Stimulated activated effector memory CD8-positive, alpha-beta T cell treated with anti-CD3 and anti-CD28 coated beads, Interleukin-12 subunit alpha, Interleukin-12 subunit beta, amount 100 ng/mL, for 72 hours (primary cell): ENCODE data around the gene HERPUD1.
A peak's percentile ranks its signal among the peaks of the same experiment; 100 is the strongest.
"Not testable (repeated sequence)": the region's sequence is repeated elsewhere in the genome, so short reads cannot be mapped to it uniquely, and the experiment has no call there.

ENCODE experiments used
- ATAC-seq: fragments of 150-1000 bp; cut with Tn5 transposase; 2 replicates; pipeline ENCODE4 v1.10.0; 2021
- DNase-seq, 2 donors: peaks; one replicate each; pipeline ENCODE4 v3.0.0; 2021 to 2022; ENCODE audit warnings: low spot score in 2 of 2
- H3K27ac Mint-ChIP-seq: one replicate; pipeline ENCODE4 v1.8.0; 2022; ENCODE audit warnings: mild to moderate bottlenecking, mixed read lengths
- H3K36me3 Mint-ChIP-seq: one replicate; pipeline ENCODE4 v1.8.0; 2022; ENCODE audit warnings: mild to moderate bottlenecking, mixed read lengths
- H3K4me1 Mint-ChIP-seq: one replicate; pipeline ENCODE4 v1.8.0; 2022; ENCODE audit warnings: mixed read lengths
- H3K4me3 Mint-ChIP-seq: one replicate; pipeline ENCODE4 v1.8.0; 2022; ENCODE audit warnings: mild to moderate bottlenecking, mixed read lengths
- H3K9me3 Mint-ChIP-seq: one replicate; pipeline ENCODE4 v1.8.0; 2022; ENCODE audit warnings: mixed read lengths

Gene HERPUD1, protein sequence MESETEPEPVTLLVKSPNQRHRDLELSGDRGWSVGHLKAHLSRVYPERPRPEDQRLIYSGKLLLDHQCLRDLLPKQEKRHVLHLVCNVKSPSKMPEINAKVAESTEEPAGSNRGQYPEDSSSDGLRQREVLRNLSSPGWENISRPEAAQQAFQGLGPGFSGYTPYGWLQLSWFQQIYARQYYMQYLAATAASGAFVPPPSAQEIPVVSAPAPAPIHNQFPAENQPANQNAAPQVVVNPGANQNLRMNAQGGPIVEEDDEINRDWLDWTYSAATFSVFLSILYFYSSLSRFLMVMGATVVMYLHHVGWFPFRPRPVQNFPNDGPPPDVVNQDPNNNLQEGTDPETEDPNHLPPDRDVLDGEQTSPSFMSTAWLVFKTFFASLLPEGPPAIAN

DNA sequence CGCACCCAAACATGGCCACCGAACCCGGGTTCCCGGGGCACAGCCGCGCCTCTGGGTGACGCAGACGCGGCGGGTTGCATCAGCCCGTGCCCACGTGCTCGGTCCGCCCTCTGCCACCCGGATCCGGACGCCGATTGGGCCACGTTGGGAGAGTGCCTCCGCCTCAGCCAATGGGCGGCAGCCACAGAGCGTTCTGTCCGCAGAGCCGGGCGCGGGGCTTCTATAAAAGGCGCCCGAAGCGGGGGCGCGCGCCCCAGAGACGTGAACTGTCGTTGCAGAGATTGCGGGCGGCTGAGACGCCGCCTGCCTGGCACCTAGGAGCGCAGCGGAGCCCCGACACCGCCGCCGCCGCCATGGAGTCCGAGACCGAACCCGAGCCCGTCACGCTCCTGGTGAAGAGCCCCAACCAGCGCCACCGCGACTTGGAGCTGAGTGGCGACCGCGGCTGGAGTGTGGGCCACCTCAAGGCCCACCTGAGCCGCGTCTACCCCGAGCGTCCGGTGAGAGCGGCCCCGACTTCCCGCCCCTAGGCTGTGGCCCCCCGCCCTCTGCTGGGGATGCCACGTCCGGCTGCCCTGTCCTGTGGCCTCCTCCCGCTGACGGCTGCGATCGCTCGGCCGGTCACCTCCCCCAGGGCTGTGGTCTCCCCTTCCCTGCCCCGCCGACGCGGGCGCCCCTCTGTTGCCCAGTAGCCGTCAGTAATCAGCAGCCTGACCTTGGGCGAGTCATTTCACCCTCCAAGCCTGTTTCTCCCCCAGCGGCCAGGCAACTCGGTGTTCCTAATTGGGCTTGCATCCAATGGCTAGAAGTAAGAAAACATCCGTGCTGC, at the start of gene HERPUD1:
TSS of gene HERPUD1 (plus strand) at position 251 of the 829 bp plus-strand sequence. CDS start at position 354, 103 bp downstream.
- H3K4me3 Mint-ChIP-seq, result peak within 1 kb of the TSS; percentile 99
- peak within 1 kb of the TSS; percentile 100 for H3K27ac Mint-ChIP-seq
- DNase-seq (peak; percentile 98 to 99), ATAC-seq (peak; percentile 95)
- peaks cover 60% of the 10 kb centered on the region for H3K36me3 Mint-ChIP-seq
- no peaks in the 10 kb centered on the region for H3K9me3 Mint-ChIP-seq
- H3K4me1 Mint-ChIP-seq, result peaks cover 45% of the 10 kb centered on the region

DNA sequence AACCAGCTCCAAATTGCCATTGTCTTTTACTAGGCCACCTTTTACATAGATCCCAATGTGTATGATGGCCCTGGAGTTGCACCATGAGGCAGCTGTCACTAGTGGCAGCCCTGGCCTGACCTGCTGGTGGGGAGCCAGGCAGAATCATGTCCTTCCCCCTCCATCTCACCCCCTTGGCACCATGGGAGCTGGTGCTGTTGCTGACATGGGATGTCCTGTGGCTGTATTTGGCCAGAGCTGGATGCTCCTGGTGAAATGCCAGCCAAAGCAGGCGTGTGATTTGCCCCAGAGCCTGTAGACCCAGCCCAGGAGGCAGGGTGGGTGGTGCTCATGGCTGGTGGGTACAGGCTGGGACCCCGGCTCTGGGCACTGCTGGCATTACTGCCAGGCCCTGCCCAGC, 48.4 kb upstream of the HERPUD1 start:
- no peak for ATAC-seq
- Mint-ChIP-seq H3K4me3 (no peak overlapping the region), H3K9me3 (no peaks in the 10 kb centered on the region), H3K4me1 (no peaks in the 10 kb centered on the region), H3K36me3 (no peaks in the 10 kb centered on the region), H3K27ac (no peak overlapping the region)
- DNase-seq, result no peak

DNA sequence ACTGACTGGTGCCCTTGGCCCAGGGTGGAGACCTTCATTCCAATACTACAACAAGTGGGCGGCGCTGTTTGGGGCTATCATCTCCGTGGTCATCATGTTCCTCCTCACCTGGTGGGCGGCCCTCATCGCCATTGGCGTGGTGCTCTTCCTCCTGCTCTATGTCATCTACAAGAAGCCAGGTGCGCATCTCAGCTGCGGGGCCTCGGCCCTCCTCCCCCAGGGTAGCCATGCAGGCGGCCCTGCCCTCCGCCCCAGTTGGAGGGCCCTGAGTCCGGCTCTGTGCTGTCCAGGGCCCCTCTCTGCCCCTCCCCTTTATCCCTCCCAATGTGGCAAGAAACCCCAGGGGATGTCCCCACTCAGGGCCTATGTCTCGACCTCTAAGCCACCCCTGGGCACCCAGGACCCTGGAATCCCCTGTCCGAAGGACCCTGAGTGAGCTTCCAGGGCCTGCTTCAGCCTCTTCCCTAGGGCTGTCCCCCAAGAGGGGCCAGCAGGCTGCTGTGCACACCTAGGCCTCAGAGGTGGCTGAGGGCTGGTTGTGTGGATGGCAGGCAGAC, 47.8 kb upstream of the HERPUD1 start:
- DNase-seq, result no peak
- Mint-ChIP-seq H3K4me3 (no peak overlapping the region), H3K36me3 (no peaks in the 10 kb centered on the region), H3K27ac (peak overlapping the region; percentile 48), H3K9me3 (no peaks in the 10 kb centered on the region), H3K4me1 (no peaks in the 10 kb centered on the region)
- no peak for ATAC-seq

DNA sequence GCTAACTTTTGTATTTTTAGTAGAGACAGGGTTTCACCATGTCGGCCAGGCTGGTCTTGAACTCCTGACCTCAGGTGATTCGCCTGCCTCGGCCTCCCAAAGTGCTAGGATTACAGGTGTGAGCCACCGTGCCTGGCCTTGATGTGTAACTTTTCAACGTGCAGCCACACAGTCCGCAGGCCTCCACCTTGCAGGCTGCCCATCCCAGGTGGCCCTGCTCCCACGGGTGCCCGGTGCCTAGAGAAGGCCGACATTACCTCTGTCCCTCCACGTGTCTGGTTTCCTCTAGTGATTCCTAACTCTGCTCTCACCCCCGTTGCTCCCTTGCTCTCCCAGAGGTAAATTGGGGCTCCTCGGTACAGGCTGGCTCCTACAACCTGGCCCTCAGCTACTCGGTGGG, 47.0 kb upstream of the HERPUD1 start:
- H3K9me3 Mint-ChIP-seq, H3K4me3 Mint-ChIP-seq, H3K4me1 Mint-ChIP-seq, ATAC-seq, DNase-seq, H3K36me3 Mint-ChIP-seq: not testable (repeated sequence)
- peak overlapping the region; percentile 48 for H3K27ac Mint-ChIP-seq

DNA sequence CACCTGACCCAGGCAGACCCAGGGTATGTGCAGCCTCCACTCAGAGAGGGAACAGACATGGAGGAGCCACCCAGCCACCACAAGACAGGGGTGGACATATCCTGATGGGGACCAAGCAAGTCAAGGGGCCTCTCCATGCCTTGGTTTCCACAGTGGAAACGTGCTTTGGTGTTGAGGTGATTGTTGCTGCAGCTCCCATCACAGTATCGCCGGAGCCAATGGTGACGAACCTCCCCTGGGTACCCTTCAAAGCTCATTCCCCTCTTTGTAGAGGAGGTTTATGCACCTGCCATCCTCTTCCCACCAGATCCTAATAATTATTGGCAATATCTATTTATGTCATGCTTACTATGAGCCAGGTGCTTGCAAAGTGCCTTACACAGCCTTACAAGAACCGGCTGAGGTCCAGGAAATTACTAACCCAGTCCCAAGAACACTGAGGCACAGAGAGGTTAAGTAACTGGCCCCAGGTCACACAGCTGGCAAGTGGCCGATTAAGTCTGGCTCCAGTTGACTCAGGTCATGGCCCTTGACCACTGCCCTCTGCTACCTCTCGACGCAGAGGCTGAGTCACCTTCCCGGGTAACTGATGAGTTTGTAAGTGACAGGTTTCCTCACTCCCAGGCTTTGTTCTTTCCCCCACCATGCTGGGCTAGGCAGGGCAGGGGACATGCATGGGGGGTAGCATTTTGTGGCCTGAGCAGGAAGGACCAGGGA, 46.3 kb upstream of the HERPUD1 start:
- H3K36me3 Mint-ChIP-seq, result no peaks in the 10 kb centered on the region
- H3K4me1 Mint-ChIP-seq, result no peaks in the 10 kb centered on the region
- DNase-seq, result no peak
- peak overlapping the region; percentile 48 for H3K27ac Mint-ChIP-seq
- ATAC-seq, result no peak
- H3K9me3 Mint-ChIP-seq, result no peaks in the 10 kb centered on the region
- H3K4me3 Mint-ChIP-seq, result no peak overlapping the region

DNA sequence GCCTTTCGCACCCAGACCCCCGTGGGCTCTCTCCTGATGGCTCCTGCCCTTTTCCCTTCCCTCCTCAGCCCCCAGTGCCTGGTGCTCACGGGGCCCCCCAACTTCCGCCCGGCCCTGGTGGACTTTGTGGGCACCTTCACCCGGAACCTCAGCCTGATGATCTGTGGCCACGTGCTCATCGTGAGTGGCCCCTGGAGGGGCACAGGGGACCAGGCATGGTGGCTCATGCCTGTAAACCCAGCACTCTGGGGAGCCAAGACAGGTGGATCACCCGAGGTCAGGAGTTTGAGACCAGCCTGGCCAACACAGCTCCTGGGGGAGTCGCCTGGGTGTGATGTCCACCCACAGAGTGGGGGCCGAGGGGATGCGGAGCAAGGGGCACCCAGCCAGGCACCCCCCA, 45.6 kb upstream of the HERPUD1 start:
- no peak overlapping the region for H3K4me3 Mint-ChIP-seq
- DNase-seq (no peak), ATAC-seq (no peak)
- no peaks in the 10 kb centered on the region for H3K4me1 Mint-ChIP-seq
- H3K36me3 Mint-ChIP-seq, result no peaks in the 10 kb centered on the region
- H3K9me3 Mint-ChIP-seq, result no peaks in the 10 kb centered on the region
- H3K27ac Mint-ChIP-seq, result no peak overlapping the region

DNA sequence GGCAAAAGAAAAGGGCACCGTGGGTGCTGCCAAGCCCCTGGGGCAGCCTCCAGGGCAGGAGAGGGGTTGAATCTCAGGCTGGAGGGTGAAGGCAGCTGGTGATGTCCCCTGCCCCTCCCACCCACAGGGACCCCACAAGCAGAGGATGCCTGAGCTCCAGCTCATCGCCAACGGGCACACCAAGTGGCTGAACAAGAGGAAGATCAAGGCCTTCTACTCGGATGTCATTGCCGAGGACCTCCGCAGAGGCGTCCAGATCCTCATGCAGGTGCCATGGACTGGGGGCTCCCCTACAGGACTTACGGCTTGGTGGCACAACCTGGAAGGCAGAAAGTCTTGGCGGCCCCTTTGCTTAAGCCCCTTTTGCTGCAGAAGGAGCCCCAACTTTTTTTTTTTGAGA, 45.1 kb upstream of the HERPUD1 start:
- H3K36me3 Mint-ChIP-seq, result no peaks in the 10 kb centered on the region

DNA sequence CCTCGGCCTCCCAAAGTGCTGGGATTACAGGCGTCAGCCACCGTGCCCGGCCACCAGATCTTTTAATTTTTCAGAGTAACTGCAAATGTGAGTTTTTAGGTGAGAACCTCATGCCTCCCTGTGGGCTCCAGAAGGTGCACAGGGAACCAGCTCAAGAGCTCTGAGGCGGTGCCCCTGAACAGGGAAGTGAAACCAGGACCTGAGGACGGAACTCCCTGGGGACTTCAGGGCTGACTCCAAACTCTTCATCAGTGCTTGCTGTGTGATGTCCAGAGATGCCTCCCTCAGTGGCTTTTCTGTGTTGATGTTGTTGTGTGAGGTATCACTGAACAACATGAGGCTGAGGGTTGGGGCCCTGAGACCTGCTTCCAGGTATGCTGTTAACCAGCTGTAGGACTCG, 43.1 kb upstream of the HERPUD1 start:
- no peak for ATAC-seq
- no peak overlapping the region for H3K27ac Mint-ChIP-seq

More for the DNA sequence above, 45.1 kb upstream of the HERPUD1 start:
- no peak overlapping the region for H3K4me3 Mint-ChIP-seq
- no peak overlapping the region for H3K27ac Mint-ChIP-seq
- DNase-seq, result no peak
- H3K4me1 Mint-ChIP-seq, result peaks cover 5% of the 10 kb centered on the region
- H3K9me3 Mint-ChIP-seq, result no peaks in the 10 kb centered on the region
- ATAC-seq, result no peak

DNA sequence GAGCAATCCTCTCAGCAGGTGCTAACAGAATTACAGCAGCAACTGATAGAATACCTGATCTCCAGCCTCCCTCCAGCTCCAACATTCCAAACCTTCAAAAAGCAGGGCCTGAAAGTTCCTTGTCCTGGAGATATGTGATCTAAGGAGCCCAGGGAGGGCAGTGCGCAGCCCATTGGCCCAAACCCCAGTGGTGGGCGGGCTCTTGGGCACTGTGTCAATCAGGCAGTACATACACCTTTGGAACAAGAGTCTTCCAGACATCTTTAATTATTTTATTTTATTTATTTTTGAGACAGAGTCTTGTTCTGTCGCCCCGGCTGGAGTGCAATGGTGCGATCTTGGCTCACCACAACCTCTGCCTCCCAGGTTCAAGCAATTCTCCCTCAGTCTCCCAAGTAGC, 42.7 kb upstream of the HERPUD1 start:
- no peak overlapping the region for H3K4me3 Mint-ChIP-seq
- no peaks in the 10 kb centered on the region for H3K36me3 Mint-ChIP-seq
- H3K4me1 Mint-ChIP-seq, result peaks cover 5% of the 10 kb centered on the region
- DNase-seq, result no peak
- no peak for ATAC-seq
- H3K27ac Mint-ChIP-seq, result no peak overlapping the region
- no peaks in the 10 kb centered on the region for H3K9me3 Mint-ChIP-seq

More for the DNA sequence above, 43.1 kb upstream of the HERPUD1 start:
- Mint-ChIP-seq H3K4me1 (peaks cover 5% of the 10 kb centered on the region), H3K36me3 (no peaks in the 10 kb centered on the region), H3K9me3 (no peaks in the 10 kb centered on the region), H3K4me3 (no peak overlapping the region)
- DNase-seq, result no peak

DNA sequence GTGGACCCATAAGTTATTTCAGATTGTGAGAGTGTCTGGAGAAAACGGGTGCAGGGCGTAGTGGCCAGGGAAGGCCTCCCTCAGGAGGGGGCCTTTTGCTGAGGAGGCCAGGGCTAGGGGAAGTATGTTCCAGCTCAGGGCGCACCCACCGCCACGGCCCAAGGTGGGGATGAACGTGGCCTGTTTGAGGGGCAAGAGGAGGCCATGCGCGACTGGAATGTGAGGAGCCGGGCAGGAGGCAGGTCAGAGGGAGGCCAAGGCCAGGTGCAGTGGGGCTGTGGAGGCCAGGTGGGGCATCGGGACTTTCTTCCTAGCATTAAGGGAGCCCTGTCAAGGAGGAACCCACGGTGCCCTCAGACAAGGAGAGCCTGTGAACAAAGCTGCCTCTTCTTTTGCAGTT, 40.3 kb upstream of the HERPUD1 start:
- Mint-ChIP-seq H3K36me3 (no peaks in the 10 kb centered on the region), H3K27ac (no peak overlapping the region), H3K4me3 (no peak overlapping the region), H3K4me1 (peaks cover 6% of the 10 kb centered on the region), H3K9me3 (no peaks in the 10 kb centered on the region)
- DNase-seq (no peak), ATAC-seq (no peak)

DNA sequence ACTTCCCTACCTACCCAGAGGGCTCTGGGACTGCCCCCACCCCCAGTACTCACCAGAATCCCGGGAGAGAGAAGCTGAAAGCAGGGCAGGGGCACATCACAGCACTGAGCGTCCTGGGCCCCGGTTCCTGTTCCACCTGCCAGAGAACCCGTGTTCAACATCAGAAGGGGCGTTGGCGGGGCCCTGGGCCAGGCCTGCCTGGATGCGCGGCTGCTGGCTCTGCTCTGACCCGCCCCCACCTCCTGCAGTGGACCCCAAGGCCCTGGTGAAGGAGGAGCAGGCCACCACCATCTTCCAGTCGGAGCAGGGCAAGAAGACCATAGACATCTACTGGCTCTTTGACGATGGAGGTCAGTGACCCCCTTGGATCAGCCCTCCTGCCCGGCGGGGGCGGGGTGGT, 39.2 kb upstream of the HERPUD1 start:
- Mint-ChIP-seq H3K36me3 (no peaks in the 10 kb centered on the region), H3K9me3 (no peaks in the 10 kb centered on the region), H3K27ac (peak overlapping the region; percentile 20), H3K4me1 (peaks cover 11% of the 10 kb centered on the region), H3K4me3 (no peak overlapping the region)
- ATAC-seq, result no peak
- DNase-seq, result no peak

DNA sequence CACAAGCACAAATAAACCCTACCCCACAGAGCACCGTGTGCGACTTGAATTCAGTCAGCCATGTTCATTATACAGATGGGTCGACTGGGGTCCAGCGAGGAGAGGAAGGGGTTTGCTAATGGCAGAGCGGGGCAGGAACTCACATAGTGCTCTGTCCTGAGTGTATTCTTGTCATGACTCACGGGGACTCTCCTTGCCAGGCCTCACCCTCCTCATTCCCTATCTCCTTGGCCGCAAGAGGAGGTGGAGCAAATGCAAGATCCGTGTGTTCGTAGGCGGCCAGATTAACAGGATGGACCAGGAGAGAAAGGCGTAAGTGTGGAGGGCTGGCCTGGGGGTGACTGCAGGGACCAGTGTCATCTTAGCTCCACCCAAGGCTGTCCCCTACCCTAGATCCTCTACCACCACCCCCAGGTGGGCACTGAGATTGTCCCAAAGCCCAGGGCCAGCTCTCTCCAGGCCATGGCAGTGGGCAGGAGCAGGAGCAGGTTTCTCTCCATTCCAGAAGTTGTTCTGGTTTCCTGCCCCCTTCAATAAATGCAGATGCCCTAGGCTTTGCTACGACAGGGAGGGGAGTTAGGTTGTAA, 37.5 kb upstream of the HERPUD1 start:
- Mint-ChIP-seq H3K27ac (no peak overlapping the region), H3K36me3 (no peaks in the 10 kb centered on the region), H3K9me3 (no peaks in the 10 kb centered on the region), H3K4me1 (peaks cover 21% of the 10 kb centered on the region), H3K4me3 (no peak overlapping the region)
- no peak for ATAC-seq
- DNase-seq, result no peak

DNA sequence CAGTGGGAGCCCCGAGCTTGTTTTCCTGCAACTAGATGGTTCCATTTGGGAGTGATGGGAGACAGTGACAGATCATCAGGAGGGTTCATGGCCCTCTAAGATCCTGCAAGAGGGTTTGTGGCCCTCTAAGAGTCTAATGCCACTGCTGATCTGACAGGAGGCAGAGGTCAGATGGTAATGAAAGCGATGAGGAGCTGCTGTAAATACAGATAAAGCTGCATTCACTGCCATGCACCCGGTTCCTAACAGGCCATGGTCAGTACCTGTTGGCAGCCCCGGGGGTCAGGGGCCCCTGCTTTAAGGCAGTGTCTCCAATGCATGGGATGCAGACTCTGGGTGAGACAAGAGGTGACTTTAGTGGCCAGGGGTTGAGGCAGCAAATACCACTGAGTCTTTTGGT, 36.1 kb upstream of the HERPUD1 start:
- Mint-ChIP-seq H3K4me3 (no peak overlapping the region), H3K36me3 (peaks cover 2% of the 10 kb centered on the region), H3K27ac (no peak overlapping the region), H3K4me1 (peaks cover 32% of the 10 kb centered on the region), H3K9me3 (no peaks in the 10 kb centered on the region)
- ATAC-seq (no peak), DNase-seq (no peak)

DNA sequence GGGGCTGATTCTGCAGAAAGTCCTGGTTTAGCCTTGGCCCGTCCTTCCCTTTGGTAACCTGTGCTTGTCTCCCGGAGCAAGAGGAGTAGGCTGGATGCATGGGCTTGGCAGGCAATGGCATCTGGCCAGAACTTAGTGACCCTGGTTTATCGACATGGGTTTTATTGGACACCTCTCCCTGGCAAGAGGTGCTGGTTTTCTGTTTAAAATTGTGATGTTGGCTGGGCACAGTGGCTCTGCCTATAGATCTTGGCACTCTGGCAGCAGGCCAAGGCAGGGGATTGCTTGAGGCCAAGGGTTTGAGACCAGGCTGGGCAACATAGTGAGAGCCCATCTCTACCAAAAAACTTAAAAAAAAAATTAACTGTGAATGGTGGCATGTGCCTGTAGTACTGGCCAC, 35.7 kb upstream of the HERPUD1 start:
- Mint-ChIP-seq H3K4me1 (peaks cover 36% of the 10 kb centered on the region), H3K27ac (no peak overlapping the region), H3K36me3 (peaks cover 6% of the 10 kb centered on the region), H3K4me3 (no peak overlapping the region), H3K9me3 (no peaks in the 10 kb centered on the region)
- no peak for DNase-seq
- no peak for ATAC-seq
